Endothelial cell of umbilical vein (primary cell): ENCODE data around the gene SRGAP3. TPM values are rescaled to one million over a fixed set of nuclear protein-coding genes. Genes with fewer than 3 reads are reported as not detected.

Source experiments
- BruUV-seq: library from RNA; stranded (reverse); fragments of 400-500 nt; replicated peaks from 2 replicates; lab custom pipeline; 2021; lab: Mats Ljungman, UMichigan
- CTCF ChIA-PET: fragments of 300-600, 350-600 bp; sonication (Branson Sonifier 250); formaldehyde crosslinking; loops from one replicate; lab custom pipeline; 2021; ENCODE audit warnings: antibody characterized with exemption, inconsistent platforms; lab: Charles Lee
- POLR2A ChIA-PET: fragments of 300-600, 350-600 bp; sonication (Branson Sonifier 250); formaldehyde crosslinking; loops from one replicate; lab custom pipeline; 2021; ENCODE audit warnings: antibody characterized with exemption, inconsistent platforms; lab: Charles Lee
- DNase-seq: peaks from one replicate; pipeline ENCODE4 v3.0.0-alpha.2; 2011; ENCODE audit warnings: low read depth, low spot score
- FAIRE-seq: peaks from 2 replicates; lab custom pipeline; 2011; peaks lifted over from hg19 to GRCh38; lab: Jason Lieb, UNC
- H2AFZ ChIP-seq: 2 replicates; pipeline ENCODE4 v1.6.0; 2012; ENCODE audit warnings: low read depth, low read length, control low read depth, inconsistent platforms
- H3K27ac ChIP-seq: 2 replicates; pipeline ENCODE4 v1.5.1; 2011; ENCODE audit warnings: low read depth, mild to moderate bottlenecking, control low read depth, low read length, moderate library complexity; ENCODE audit not compliant: insufficient read depth
- H3K27me3 ChIP-seq, 2 experiments: 2 replicates each; pipeline versions ENCODE4 v1.6.0 to v1.6.1; 2011; ENCODE audit warnings: low read length in 2 of 2, mixed read lengths in 1 of 2; ENCODE audit not compliant: control insufficient read depth in 2 of 2, insufficient read depth in 2 of 2
- H3K36me3 ChIP-seq, 2 experiments: 2 replicates in 1 of 2; 3 replicates in 1 of 2; pipeline ENCODE4 v1.5.1; 2011; ENCODE audit warnings: low read length in 2 of 2, mild to moderate bottlenecking in 1 of 2, moderate library complexity in 1 of 2; ENCODE audit not compliant: control insufficient read depth in 2 of 2, insufficient read depth in 2 of 2; ENCODE audit errors: extremely low read depth in 1 of 2
- H3K4me1 ChIP-seq: 3 replicates; pipeline ENCODE4 v1.5.1; 2011; ENCODE audit warnings: mild to moderate bottlenecking, low read length; ENCODE audit not compliant: control insufficient read depth, insufficient read depth; ENCODE audit errors: extremely low read depth
- H3K4me2 ChIP-seq: 2 replicates; pipeline ENCODE4 v1.6.1; 2011; ENCODE audit warnings: low read length, control low read depth, mixed read lengths; ENCODE audit not compliant: insufficient read depth
- H3K4me3 ChIP-seq, 3 experiments: fragments of 200-600 bp in 1 of 3; sonication (generic), shearing (Covaris generic) in 1 of 3; replicated peaks in 1 of 3; 2 replicates each; pipeline ENCODE4 v1.5.1; 2011 to 2016; ENCODE audit warnings: control low read depth in 3 of 3, low read length in 3 of 3, mild to moderate bottlenecking in 2 of 3, inconsistent platforms in 1 of 3, low read depth in 1 of 3, moderate library complexity in 1 of 3; ENCODE audit not compliant: insufficient read depth in 1 of 3
- H3K79me2 ChIP-seq: 2 replicates; pipeline ENCODE4 v1.6.0; 2012; ENCODE audit warnings: low read length, inconsistent platforms; ENCODE audit not compliant: control insufficient read depth, insufficient read depth
- H3K9ac ChIP-seq: replicated peaks from 2 replicates; pipeline ENCODE3; 2011; ENCODE audit warnings: low read length, control low read depth; ENCODE audit not compliant: insufficient read depth; ENCODE audit errors: extremely low read depth
- H3K9me1 ChIP-seq: replicated peaks from 3 replicates; pipeline ENCODE4 v1.6.0; 2011; ENCODE audit warnings: mild to moderate bottlenecking, low read length; ENCODE audit not compliant: control insufficient read depth, insufficient read depth; ENCODE audit errors: extremely low read depth
- H3K9me3 ChIP-seq: replicated peaks from 2 replicates; pipeline ENCODE4 v1.5.1; 2012; ENCODE audit warnings: low read length, inconsistent platforms; ENCODE audit not compliant: control insufficient read depth, insufficient read depth
- H4K20me1 ChIP-seq: replicated peaks from 2 replicates; pipeline ENCODE3; 2011; ENCODE audit warnings: mild to moderate bottlenecking, low read length; ENCODE audit not compliant: control insufficient read depth, insufficient read depth; ENCODE audit errors: extremely low read depth
- CTCF ChIP-seq, 2 donors: IDR thresholded peaks; 1 replicate in 1 of 2; 2 replicates in 1 of 2; pipeline ENCODE4 v1.5.1; 2011; ENCODE audit warnings: low read length in 2 of 2, mild to moderate bottlenecking in 2 of 2, moderate library complexity in 2 of 2, control low read depth in 1 of 2, inconsistent platforms in 1 of 2, low read depth in 1 of 2; ENCODE audit not compliant: insufficient read depth in 1 of 2; ENCODE audit errors: extremely low read depth in 1 of 2
- EZH2 ChIP-seq: IDR thresholded peaks from 2 replicates; pipeline ENCODE4 v1.6.1; 2012; ENCODE audit warnings: borderline replicate concordance, low read depth, mild to moderate bottlenecking, moderate library complexity, low read length, inconsistent platforms; ENCODE audit not compliant: severe bottlenecking
- FOS ChIP-seq: IDR thresholded peaks from 2 replicates; pipeline ENCODE4 v1.6.1; 2011; ENCODE audit warnings: mild to moderate bottlenecking, low read length, moderate library complexity, borderline replicate concordance; ENCODE audit not compliant: insufficient read depth
- GATA2 ChIP-seq: IDR thresholded peaks from 2 replicates; pipeline ENCODE4 v1.7.0; 2011; ENCODE audit warnings: low read depth, mild to moderate bottlenecking, moderate library complexity, mixed read lengths, low read length; ENCODE audit not compliant: insufficient read length, insufficient read depth
- JUN ChIP-seq: IDR thresholded peaks from 2 replicates; pipeline ENCODE4 v1.6.1; 2011; ENCODE audit warnings: borderline replicate concordance, low read depth; ENCODE audit not compliant: insufficient read length, insufficient read depth
- MAX ChIP-seq: IDR thresholded peaks from 2 replicates; pipeline ENCODE4 v1.6.1; 2011; ENCODE audit not compliant: insufficient read depth, insufficient read length
- MYC ChIP-seq: IDR thresholded peaks from one replicate; pipeline ENCODE4 v1.6.1; 2011; ENCODE audit warnings: mild to moderate bottlenecking, low read depth, low read length
- POLR2A ChIP-seq: IDR thresholded peaks from 2 replicates; pipeline ENCODE4 v1.6.1; 2012; ENCODE audit warnings: low read depth, mild to moderate bottlenecking, control low read depth, low read length
- POLR2AphosphoS5 ChIP-seq: IDR thresholded peaks from 2 replicates; pipeline ENCODE4 v1.6.1; 2012; ENCODE audit warnings: low read depth, mild to moderate bottlenecking, control low read depth, low read length, moderate library complexity; ENCODE audit not compliant: insufficient read depth
- dilution Hi-C: fragments of 300-500 bp; cut with MboI; formaldehyde crosslinking; loops from one replicate; pipeline ENCODE4 v1.15.0; 2019; ENCODE audit warnings: low sequenced_read_pairs; ENCODE audit not compliant: extremely low pct_ligation_motif_present
- intact Hi-C: fragments of 100-400 bp; cut with micrococcal nuclease; formaldehyde crosslinking; loops from one replicate; pipeline ENCODE4 v1.10.0; 2022
- polyA plus RNA-seq, 4 experiments: library from polyadenylated mRNA; depleted of rRNA in 3 of 4; stranded (reverse) in 3 of 4; unstranded in 1 of 4; fragments of >200 nt; gene quantifications; 2 replicates each; pipeline versions ENCODE4 v1.2.1 to v1.2.3, GENCODE V29; 2011 to 2012; ENCODE audit warnings: missing spikeins in 1 of 4
- total RNA-seq: library from RNA; stranded (reverse); gene quantifications from 2 replicates; pipeline ENCODE4 v1.2.3, GENCODE V29; 2021

SRGAP3 gene
- total and polyA plus RNA-seq, 2 donors (not counting 3 experiments of a cell fraction or from before 2014, with no cell fraction given), result 0.06 TPM; not detected in 1

GRCh38 chr3:9119331-9119730, 130.1 kb downstream of the SRGAP3 start:
- no TSS peak for BruUV-seq
- no peak overlapping the region for H3K4me2 ChIP-seq
- H4K20me1 ChIP-seq, result no peaks in the 10 kb centered on the region
- POLR2A ChIA-PET, result no interaction called here
- no peak overlapping the region for H2AFZ ChIP-seq
- H3K4me3 ChIP-seq, result no peak overlapping the region
- H3K4me1 ChIP-seq, result no peaks in the 10 kb centered on the region
- H3K36me3 ChIP-seq, result no peaks in the 10 kb centered on the region
- H3K9me1 ChIP-seq, result no peaks in the 10 kb centered on the region
- H3K9ac ChIP-seq, result no peak overlapping the region
- dilution Hi-C loops (no loop called here), intact Hi-C loops (no loop called here)
- no peaks in the 10 kb centered on the region for H3K9me3 ChIP-seq
- CTCF ChIA-PET, result interaction anchor here (1.2 kb wide), 1 partner anchor 350 kb away, joined by 3 read pairs; the partner anchor contains the start of gene OXTR
- H3K27me3 ChIP-seq, result no peaks in the 10 kb centered on the region
- TF ChIP-seq JUN (no peak), POLR2A (no peak), EZH2 (no peak), MYC (no peak), CTCF (IDR thresholded peaks at IDR 0.05; ENCODE audit: extremely low read depth in 1 of 2, insufficient read depth in 1 of 2, low read depth in 1 of 2, low read length in 2 of 2) (no peak), FOS (no peak), POLR2AphosphoS5 (no peak), MAX (no peak), GATA2 (no peak)
- FAIRE-seq (no peak), DNase-seq (no peak)
- H3K27ac ChIP-seq, result no peak overlapping the region
- H3K79me2 ChIP-seq, result no peaks in the 10 kb centered on the region
